Measurements from ENCODE around the gene OGN. TPM values are rescaled to one million over a fixed set of nuclear protein-coding genes. Genes with fewer than 3 reads are reported as not detected.

Gene OGN
- total and polyA plus RNA-seq, 10 of the 15 experiments (the other 5 are each of a cell fraction or from before 2014, with no cell fraction given): 0.04 to 2.5 (median 0.15) TPM; not detected in 4

GRCh38 chr9:92439921-92440750 lies 35.8 kb upstream of the OGN start (continued):
- TF ChIP-seq HSF1 (IDR thresholded peaks at IDR 0.05; ENCODE audit: low read depth, low read length) (no peak), JUNB (IDR thresholded peaks at IDR 0.05) (no peak), YBX1 (IDR thresholded peaks at IDR 0.05) (no peak)
- TF ChIP-seq, protein P1, sequence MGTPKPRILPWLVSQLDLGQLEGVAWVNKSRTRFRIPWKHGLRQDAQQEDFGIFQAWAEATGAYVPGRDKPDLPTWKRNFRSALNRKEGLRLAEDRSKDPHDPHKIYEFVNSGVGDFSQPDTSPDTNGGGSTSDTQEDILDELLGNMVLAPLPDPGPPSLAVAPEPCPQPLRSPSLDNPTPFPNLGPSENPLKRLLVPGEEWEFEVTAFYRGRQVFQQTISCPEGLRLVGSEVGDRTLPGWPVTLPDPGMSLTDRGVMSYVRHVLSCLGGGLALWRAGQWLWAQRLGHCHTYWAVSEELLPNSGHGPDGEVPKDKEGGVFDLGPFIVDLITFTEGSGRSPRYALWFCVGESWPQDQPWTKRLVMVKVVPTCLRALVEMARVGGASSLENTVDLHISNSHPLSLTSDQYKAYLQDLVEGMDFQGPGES (IDR thresholded peaks at IDR 0.05): no peak

GRCh38 chr9:92438900-92439526 lies 34.6 kb upstream of the OGN start:
- Histone ChIP-seq H4K20me1 (ENCODE audit: control insufficient read depth, insufficient read depth) (no peaks in the 10 kb centered on the region), H3K4me3 (no peak overlapping the region), H3K27me3 (replicated peaks in 1 of 2; ENCODE audit: control insufficient read depth in 2 of 2, insufficient read depth in 2 of 2, low read length in 1 of 2) (no peaks in the 10 kb centered on the region), H3K9me3 (replicated peaks; ENCODE audit: control insufficient read depth, insufficient read depth, low read length) (no peaks in the 10 kb centered on the region), H3K27ac (ENCODE audit: control insufficient read depth, insufficient read depth) (no peak overlapping the region), H3K79me2 (ENCODE audit: control insufficient read depth, insufficient read depth, low read length) (no peaks in the 10 kb centered on the region), H3K4me1 (ENCODE audit: control insufficient read depth, insufficient read depth, low read length) (no peaks in the 10 kb centered on the region), H2AFZ (ENCODE audit: control insufficient read depth, low read depth, low read length) (no peak overlapping the region), H3K4me2 (ENCODE audit: control insufficient read depth, insufficient read depth) (no peak overlapping the region), H3K36me3 (ENCODE audit: control insufficient read depth in 2 of 2, insufficient read depth in 2 of 2, low read length in 1 of 2) (no peaks in the 10 kb centered on the region), H3K9ac (ENCODE audit: control insufficient read depth, insufficient read depth, low read length) (no peak overlapping the region)
- ATAC-seq (no peak), FAIRE-seq (no peak), DNase-seq (ENCODE audit: low read depth, low spot score) (no peak)
- RAD21 ChIA-PET (ENCODE audit: unreplicated experiment): interaction anchor here (0.7 to 2.4 kb wide), 5 partner anchors 110 to 304 kb away, joined by 4 to 10 read pairs (median 8); partner anchors contain the start of gene CENPP
- BruUV-seq (replicated peaks): no TSS peak
- POLR2A ChIA-PET: no interaction called here
- CTCF ChIA-PET: interaction anchor here (0.6 to 2.3 kb wide), 10 partner anchors 39 to 304 kb away, joined by 3 to 35 read pairs (median 4); partner anchors contain the start of gene ASPN
- intact Hi-C loops (cut with micrococcal nuclease; ENCODE audit: unreplicated experiment): no loop called here
- 98% methylated on average over 5 of the region's 5 CpGs for WGBS (ENCODE audit: insufficient coverage, insufficient replicate concordance, low lambda C conversion rate, missing lambda C conversion rate)
- SMC1A ChIA-PET (ENCODE audit: uncharacterized antibody, unreplicated experiment): interaction anchor here (0.7 to 1.7 kb wide), 5 partner anchors 96 to 304 kb away, joined by 3 to 8 read pairs (median 7); no protein-coding TSS in a partner anchor
- in situ Hi-C loops (cut with MboI): loop anchor here (5.0 kb wide), 1 partner anchor 292 kb away; no protein-coding TSS in a partner anchor
- TF ChIP-seq JUND (IDR thresholded peaks at IDR 0.05; ENCODE audit: low read depth, low read length) (no peak), SMC3 (IDR thresholded peaks at IDR 0.05; ENCODE audit: borderline replicate concordance, low read length) (peak; percentile 20; the same call in 1 of the 2 replicates), ELK1 (IDR thresholded peaks at IDR 0.05; ENCODE audit: low read depth, low read length) (no peak), ZBED1 (IDR thresholded peaks at IDR 0.05; ENCODE audit: borderline replicate concordance) (no peak), RAD21 (IDR thresholded peaks at IDR 0.05; ENCODE audit: insufficient read depth, low read depth, low read length) (peak; percentile 35; the same call in 1 of the 2 replicates), NFXL1 (IDR thresholded peaks at IDR 0.05; ENCODE audit: borderline replicate concordance) (no peak), NFIC (IDR thresholded peaks at IDR 0.05; ENCODE audit: low read depth, low read length) (no peak), FOS (IDR thresholded peaks at IDR 0.05; ENCODE audit: borderline replicate concordance, extremely low read depth, insufficient read length) (no peak)
- TF ChIP-seq, protein P2, sequence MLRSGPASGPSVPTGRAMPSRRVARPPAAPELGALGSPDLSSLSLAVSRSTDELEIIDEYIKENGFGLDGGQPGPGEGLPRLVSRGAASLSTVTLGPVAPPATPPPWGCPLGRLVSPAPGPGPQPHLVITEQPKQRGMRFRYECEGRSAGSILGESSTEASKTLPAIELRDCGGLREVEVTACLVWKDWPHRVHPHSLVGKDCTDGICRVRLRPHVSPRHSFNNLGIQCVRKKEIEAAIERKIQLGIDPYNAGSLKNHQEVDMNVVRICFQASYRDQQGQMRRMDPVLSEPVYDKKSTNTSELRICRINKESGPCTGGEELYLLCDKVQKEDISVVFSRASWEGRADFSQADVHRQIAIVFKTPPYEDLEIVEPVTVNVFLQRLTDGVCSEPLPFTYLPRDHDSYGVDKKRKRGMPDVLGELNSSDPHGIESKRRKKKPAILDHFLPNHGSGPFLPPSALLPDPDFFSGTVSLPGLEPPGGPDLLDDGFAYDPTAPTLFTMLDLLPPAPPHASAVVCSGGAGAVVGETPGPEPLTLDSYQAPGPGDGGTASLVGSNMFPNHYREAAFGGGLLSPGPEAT (IDR thresholded peaks at IDR 0.05; ENCODE audit: low read depth): no peak

All from GM12878 (cell line).